Colonic mucosa (tissue), 4 donors: ENCODE measurements around the gene FAM89B. TPM values are rescaled to one million over a fixed set of nuclear protein-coding genes. Genes with fewer than 3 reads are reported as not detected.

Experiments used
- DNase-seq: peaks from one replicate; pipeline ENCODE4 v3.0.0-alpha.2; 2020
- H3K27ac ChIP-seq: fragments of 200-600 bp; one replicate; pipeline ENCODE4 v1.8.0; 2021
- H3K27me3 ChIP-seq: fragments of 200-600 bp; one replicate; pipeline ENCODE4 v1.8.0; 2021
- H3K36me3 ChIP-seq: fragments of 200-600 bp; one replicate; pipeline ENCODE4 v1.8.0; 2021
- H3K4me1 ChIP-seq: fragments of 200-600 bp; one replicate; pipeline ENCODE4 v1.8.0; 2021; ENCODE audit warnings: mild to moderate bottlenecking
- H3K4me3 ChIP-seq: fragments of 200-600 bp; one replicate; pipeline ENCODE4 v1.8.0; 2021
- H3K9ac ChIP-seq, 2 donors: one replicate each; pipeline ENCODE4 v1.7.0; 2013; ENCODE audit warnings: control low read depth in 2 of 2, low read depth in 2 of 2, low read length in 2 of 2
- H3K9me3 ChIP-seq: fragments of 200-600 bp; one replicate; pipeline ENCODE4 v1.8.0; 2021
- intact Hi-C: fragments of 100-400 bp; cut with DNase I; formaldehyde crosslinking; loops from one replicate; pipeline ENCODE4 v1.14.1; 2022
- total RNA-seq, 2 donors: library from RNA; stranded (reverse); fragmentation: NEBNext Ultra II Directional in 1 of 2; extraction: Animal tissue kit (Norgen Biotek cat#: 25700) in 1 of 2; gene quantifications; one replicate each; pipeline ENCODE4 v1.2.1, GENCODE V29; 2021
- TF ChIP-seq, protein P1 (sequence below): fragments of 200-600 bp; IDR thresholded peaks from one replicate; pipeline ENCODE4 v1.8.0; 2022; ENCODE audit warnings: antibody characterized with exemption, mild to moderate bottlenecking
- donor health status: healthy.
- donor health status: DM: no; HTN: no; CAD: no.
- donor health status: DM: no; HTN: no; CAD: no.

FAM89B gene
- total RNA-seq, 2 donors from 2014 or later = 27.4 to 32.2 TPM

DNA sequence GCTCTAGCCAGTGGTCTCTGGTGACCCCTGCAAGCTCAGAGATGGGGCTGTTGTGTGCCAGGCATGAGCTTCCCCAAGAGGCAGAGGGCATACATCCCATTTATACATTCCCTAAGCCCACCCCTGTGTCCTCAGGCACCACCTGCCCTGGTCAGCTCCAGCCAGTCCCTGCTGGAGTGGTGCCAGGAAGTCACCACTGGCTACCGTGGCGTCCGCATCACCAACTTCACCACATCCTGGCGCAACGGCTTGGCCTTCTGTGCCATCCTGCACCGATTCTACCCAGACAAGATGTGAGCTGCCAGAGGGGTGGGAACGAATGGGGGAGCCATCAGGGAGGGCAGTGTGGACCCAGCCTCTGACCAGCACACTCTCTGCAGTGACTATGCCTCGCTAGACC lies 11.8 kb downstream of the FAM89B start:
- no peak for DNase-seq
- intact Hi-C loops = no loop called here
- Histone ChIP-seq H3K9ac (no peak overlapping the region), H3K36me3 (peaks cover 19% of the 10 kb centered on the region), H3K4me1 (no peaks in the 10 kb centered on the region), H3K4me3 (no peak overlapping the region), H3K27ac (no peak overlapping the region), H3K9me3 (no peaks in the 10 kb centered on the region), H3K27me3 (no peaks in the 10 kb centered on the region)
- TF ChIP-seq, protein P1, sequence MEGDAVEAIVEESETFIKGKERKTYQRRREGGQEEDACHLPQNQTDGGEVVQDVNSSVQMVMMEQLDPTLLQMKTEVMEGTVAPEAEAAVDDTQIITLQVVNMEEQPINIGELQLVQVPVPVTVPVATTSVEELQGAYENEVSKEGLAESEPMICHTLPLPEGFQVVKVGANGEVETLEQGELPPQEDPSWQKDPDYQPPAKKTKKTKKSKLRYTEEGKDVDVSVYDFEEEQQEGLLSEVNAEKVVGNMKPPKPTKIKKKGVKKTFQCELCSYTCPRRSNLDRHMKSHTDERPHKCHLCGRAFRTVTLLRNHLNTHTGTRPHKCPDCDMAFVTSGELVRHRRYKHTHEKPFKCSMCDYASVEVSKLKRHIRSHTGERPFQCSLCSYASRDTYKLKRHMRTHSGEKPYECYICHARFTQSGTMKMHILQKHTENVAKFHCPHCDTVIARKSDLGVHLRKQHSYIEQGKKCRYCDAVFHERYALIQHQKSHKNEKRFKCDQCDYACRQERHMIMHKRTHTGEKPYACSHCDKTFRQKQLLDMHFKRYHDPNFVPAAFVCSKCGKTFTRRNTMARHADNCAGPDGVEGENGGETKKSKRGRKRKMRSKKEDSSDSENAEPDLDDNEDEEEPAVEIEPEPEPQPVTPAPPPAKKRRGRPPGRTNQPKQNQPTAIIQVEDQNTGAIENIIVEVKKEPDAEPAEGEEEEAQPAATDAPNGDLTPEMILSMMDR = no peak

DNA sequence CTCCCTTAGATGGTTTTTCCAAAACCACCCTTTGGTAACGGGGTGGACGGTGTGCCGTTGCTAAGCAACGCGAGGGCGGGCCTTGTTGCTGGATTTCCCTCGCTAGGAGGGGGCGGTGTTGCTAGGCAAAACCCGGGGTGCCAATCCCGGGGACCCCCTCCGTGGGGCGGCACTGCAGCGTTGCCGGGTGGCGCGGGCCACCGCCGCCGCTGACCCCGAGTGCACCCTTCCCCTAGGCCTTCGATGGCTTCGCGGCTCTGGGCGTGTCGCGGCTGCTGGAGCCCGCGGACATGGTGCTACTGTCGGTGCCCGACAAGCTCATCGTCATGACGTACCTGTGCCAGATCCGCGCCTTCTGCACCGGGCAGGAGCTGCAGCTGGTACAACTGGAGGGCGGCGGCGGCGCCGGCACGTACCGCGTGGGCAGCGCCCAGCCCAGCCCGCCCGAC lies 12.4 kb downstream of the FAM89B start:
- Histone ChIP-seq H3K9ac (no peak overlapping the region), H3K27me3 (no peaks in the 10 kb centered on the region), H3K27ac (no peak overlapping the region), H3K9me3 (no peaks in the 10 kb centered on the region), H3K4me1 (no peaks in the 10 kb centered on the region), H3K36me3 (peaks cover 19% of the 10 kb centered on the region), H3K4me3 (no peak overlapping the region)
- intact Hi-C loops = no loop called here
- DNase-seq = no peak
- TF ChIP-seq, protein P1 = no peak

DNA sequence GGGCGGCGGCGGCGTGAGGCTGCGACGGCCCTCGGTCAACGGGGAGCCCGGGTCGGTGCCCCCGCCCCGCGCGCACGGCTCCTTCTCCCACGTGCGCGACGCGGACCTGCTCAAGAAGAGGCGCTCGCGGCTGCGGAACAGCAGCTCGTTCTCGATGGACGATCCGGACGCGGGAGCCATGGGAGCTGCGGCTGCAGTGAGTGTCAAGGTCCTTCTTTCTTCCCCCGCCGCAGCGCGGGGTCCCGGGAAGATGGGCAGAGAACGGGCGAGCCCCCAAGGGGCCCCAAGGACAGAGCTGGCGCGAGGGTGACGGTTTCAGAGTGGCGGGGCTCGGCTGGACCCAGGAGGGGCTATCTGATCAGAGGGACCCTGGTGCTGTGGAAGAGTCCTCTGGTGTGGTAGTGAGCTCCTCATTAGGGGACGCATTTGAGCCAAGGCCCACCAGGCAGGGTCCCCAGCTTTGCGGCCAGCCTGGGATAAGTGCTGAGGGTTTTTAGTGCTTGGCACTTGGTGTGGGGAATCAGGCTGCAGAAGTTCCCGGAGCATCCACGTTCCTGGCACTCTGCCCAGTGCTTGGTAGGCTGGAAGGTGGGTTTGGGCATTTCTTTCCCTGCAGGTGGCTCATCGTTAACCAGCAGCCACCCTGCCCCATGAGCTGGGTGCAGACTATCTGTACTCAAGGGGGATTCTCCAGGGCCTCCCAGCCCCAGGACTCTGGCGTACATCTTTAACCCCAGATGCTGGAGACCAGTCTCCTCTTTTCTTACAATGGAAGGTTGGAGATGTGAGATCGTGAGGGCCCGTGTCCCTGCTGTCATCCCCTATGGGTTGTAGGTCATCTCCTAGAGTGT lies 13.3 kb downstream of the FAM89B start:
- no peak overlapping the region for H3K27ac ChIP-seq
- H3K4me1 ChIP-seq = no peaks in the 10 kb centered on the region

DNA sequence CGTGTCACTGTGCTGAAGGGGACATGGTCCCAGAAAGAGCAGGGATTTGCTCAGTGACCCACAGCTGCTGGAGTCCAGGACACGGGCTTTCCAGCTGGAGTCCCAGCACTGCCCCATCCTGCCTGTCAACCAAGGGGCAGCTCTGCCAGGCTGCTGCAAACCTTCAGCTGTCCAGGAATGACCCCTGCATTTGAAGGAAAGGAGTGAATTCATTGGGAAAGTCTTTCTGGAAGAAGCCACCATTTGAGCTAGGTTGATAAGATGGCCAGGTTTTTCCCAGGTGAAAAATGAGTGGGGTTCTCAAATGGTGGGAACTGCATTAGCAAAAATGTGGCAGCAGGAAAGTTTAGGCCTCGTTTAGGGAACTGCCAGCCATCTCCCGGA lies 13.9 kb downstream of the FAM89B start:
- no peaks in the 10 kb centered on the region for H3K4me1 ChIP-seq
- intact Hi-C loops = no loop called here
- peak overlapping the region in 1 of 2 donors; percentile 18 for H3K9ac ChIP-seq
- no peak overlapping the region for H3K27ac ChIP-seq
- no peaks in the 10 kb centered on the region for H3K9me3 ChIP-seq
- no peaks in the 10 kb centered on the region for H3K27me3 ChIP-seq
- TF ChIP-seq, protein P1 = no peak
- no peak for DNase-seq
- peaks cover 7% of the 10 kb centered on the region for H3K36me3 ChIP-seq
- no peak overlapping the region for H3K4me3 ChIP-seq

More for the DNA sequence above, 13.3 kb downstream of the FAM89B start:
- DNase-seq = no peak
- Histone ChIP-seq H3K9me3 (no peaks in the 10 kb centered on the region), H3K4me3 (no peak overlapping the region), H3K27me3 (no peaks in the 10 kb centered on the region), H3K9ac (no peak overlapping the region), H3K36me3 (peaks cover 12% of the 10 kb centered on the region)
- TF ChIP-seq, protein P1 = no peak
- intact Hi-C loops = no loop called here

DNA sequence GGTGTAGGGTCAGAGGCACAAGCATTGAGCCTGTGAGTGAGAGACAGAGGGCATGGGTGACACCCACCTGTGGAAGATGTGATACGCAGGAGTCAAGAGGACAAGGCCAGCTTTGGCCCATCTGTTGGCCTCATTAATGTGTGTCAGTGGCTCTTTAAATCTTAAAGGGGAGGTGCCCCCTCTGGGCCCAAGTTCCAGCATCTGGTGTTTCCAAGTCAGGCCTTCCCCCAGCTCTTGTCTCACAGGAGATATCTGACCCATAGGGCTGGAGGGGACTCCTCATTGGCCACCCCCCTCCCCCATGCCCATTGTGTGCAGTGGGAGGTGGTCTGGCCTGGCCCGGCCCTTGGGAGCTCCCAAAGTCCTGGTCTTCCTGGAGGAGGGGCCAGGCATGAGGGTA lies 14.3 kb downstream of the FAM89B start:
- DNase-seq = no peak
- peaks cover 5% of the 10 kb centered on the region for H3K36me3 ChIP-seq
- no peak overlapping the region for H3K4me3 ChIP-seq
- H3K27ac ChIP-seq = no peak overlapping the region
- H3K9me3 ChIP-seq = no peaks in the 10 kb centered on the region
- H3K4me1 ChIP-seq = no peaks in the 10 kb centered on the region
- no peaks in the 10 kb centered on the region for H3K27me3 ChIP-seq
- peak overlapping the region in 1 of 2 donors; percentile 18 for H3K9ac ChIP-seq
- intact Hi-C loops = no loop called here
- TF ChIP-seq, protein P1 = no peak
